NB4 (cell line): ENCODE results near the gene OR5AK2.

ENCODE experiments used
- CTCF ChIP-seq: IDR thresholded peaks from one replicate; pipeline ENCODE4 v1.5.1; 2012; ENCODE audit warnings: low read depth, low read length
- MYC ChIP-seq: IDR thresholded peaks from 2 replicates; pipeline ENCODE4 v1.6.1; 2011; ENCODE audit warnings: low read depth, low read length
- POLR2A ChIP-seq: IDR thresholded peaks from 2 replicates; pipeline ENCODE4 v1.6.1; 2011; ENCODE audit warnings: mild to moderate bottlenecking; ENCODE audit not compliant: insufficient read length; ENCODE audit errors: extremely low read depth

DNA sequence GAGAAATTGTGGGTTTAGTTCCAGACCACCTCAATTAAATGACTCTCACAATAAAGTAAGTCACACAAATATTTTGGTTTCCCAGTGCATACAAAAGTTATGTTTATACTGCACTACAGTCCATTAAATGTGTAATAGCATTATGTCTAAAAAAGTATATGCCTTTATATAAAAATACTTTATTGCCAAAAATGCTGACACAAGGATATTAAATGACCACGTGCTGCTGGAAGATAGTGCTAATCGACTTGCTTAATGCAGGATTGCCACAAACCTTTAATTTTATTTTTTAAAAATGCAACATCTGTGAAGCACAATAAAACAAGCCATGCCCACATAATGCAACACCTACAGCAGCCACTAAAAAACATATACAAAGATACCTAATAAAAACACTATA lies 27.0 kb downstream of the OR5AK2 start:
- TF ChIP-seq CTCF (no peak), POLR2A (no peak), MYC (no peak)
